Measurements from ENCODE around the gene SPIN3.
"Not testable (repeated sequence)": the region's sequence is repeated elsewhere in the genome, so short reads cannot be mapped to it uniquely, and the experiment has no call there.

DNA sequence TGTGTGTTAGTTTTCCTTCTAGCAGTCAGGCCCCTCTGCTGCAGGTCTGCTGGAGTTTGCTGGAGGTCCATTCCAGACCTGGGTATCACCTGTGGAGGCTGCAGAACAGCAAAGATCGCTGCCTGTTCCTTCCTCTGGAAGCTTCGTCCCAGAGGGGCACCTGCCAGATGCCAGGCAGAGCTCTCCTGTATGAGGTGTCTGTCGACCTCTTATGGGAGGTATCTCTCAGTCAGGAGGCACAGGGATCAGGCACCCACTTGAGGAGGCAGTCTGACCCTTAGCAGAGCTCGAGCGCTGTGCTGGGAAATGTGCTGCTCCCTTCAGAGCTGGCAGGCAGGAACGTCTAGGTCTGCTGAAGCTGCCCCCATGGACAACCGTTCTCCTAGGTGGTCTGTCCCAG, 41.9 kb upstream of the SPIN3 start:
- TF ChIP-seq POLR2A, CTCF (IDR thresholded peaks at IDR 0.05): not testable (repeated sequence)
